Right lobe of liver (tissue), 6 donors: ENCODE measurements around the gene PLPP4. TPM values are rescaled to one million over a fixed set of nuclear protein-coding genes. Genes with fewer than 3 reads are reported as not detected.

Experiments
- ATAC-seq, 4 donors: fragments of 200-7000 bp; cut with Tn5 transposase; one replicate each; pipeline ENCODE4 v1.9.1; 2020; ENCODE audit warnings: mild to moderate bottlenecking in 4 of 4, moderate library complexity in 4 of 4
- DNase-seq, 3 donors: peaks; one replicate each; pipeline ENCODE4 v3.0.0-alpha.2; 2020
- H3K27ac ChIP-seq, 3 donors: fragments of 200-600 bp; one replicate each; pipeline ENCODE4 v1.8.0; 2022
- H3K27me3 ChIP-seq, 2 donors: fragments of 200-600 bp; one replicate each; pipeline ENCODE4 v1.8.0; 2022
- H3K36me3 ChIP-seq, 4 donors: fragments of 200-600 bp; sonication (generic) in 1 of 4; one replicate each; pipeline versions ENCODE4 v1.5.1 to v1.8.0; 2017 to 2022; ENCODE audit warnings: control low read depth in 1 of 4
- H3K4me1 ChIP-seq, 4 donors: fragments of 200-600 bp; sonication (generic) in 1 of 4; one replicate each; pipeline versions ENCODE4 v1.5.1 to v1.8.0; 2017 to 2022; ENCODE audit warnings: control low read depth in 1 of 4
- H3K4me3 ChIP-seq, 3 donors: fragments of 200-600 bp; one replicate each; pipeline ENCODE4 v1.8.0; 2022
- H3K9me3 ChIP-seq, 4 donors: fragments of 200-600 bp; sonication (generic) in 1 of 4; one replicate each; pipeline versions ENCODE4 v1.5.1 to v1.8.0; 2017 to 2022; ENCODE audit warnings: control low read depth in 1 of 4
- CTCF ChIP-seq, 4 donors: fragments of 200-600 bp in 3 of 4; fragments of 450-650 bp in 1 of 4; IDR thresholded peaks; one replicate each; pipeline versions ENCODE4 v1.5.1 to v1.8.0; 2016 to 2022; ENCODE audit warnings: antibody characterized with exemption in 4 of 4, mild to moderate bottlenecking in 2 of 4
- POLR2A ChIP-seq: fragments of 450-650 bp; IDR thresholded peaks from one replicate; pipeline ENCODE4 v1.6.1; 2017; ENCODE audit warnings: antibody characterized with exemption, mild to moderate bottlenecking
- WGBS: methylation state at CpG from one replicate; pipeline ENCODE4 v1.1.6; 2018; ENCODE audit warnings: low coverage, low lambda C conversion rate; ENCODE audit not compliant: insufficient coverage; ENCODE audit errors: missing lambda C conversion rate; 5-methylcytosine and 5-hydroxymethylcytosine counted together
- intact Hi-C, 2 donors: fragments of 100-400 bp; cut with DNase I; formaldehyde crosslinking; loops; one replicate each; pipeline versions ENCODE4 v1.11.2 to v1.14.1; 2022
- total RNA-seq, 6 experiments: library from RNA; depleted of rRNA in 2 of 6; stranded (reverse); fragments of >200 nt in 2 of 6; fragmentation: NEBNext Ultra II Directional in 3 of 6; extraction: Animal tissue kit (Norgen Biotek cat#: 25700) in 3 of 6; gene quantifications; one replicate each; pipeline versions ENCODE4 v1.1.0 to v1.2.4, GENCODE V29; 2016 to 2023
- donor health status: DM: no; HTN: yes; CAD: no.
- donor health status: DM: no; HTN: no; CAD: no.
- donor health status: DM: no; HTN: no; CAD: no.
- donor health status: DM: no; HTN: yes; CAD: no.
- donor health status: DM: no; HTN: yes; CAD: no.

The PLPP4 gene
- total RNA-seq, 6 experiments from 2014 or later = 0.35 to 0.81 (median 0.37) TPM; not detected in 1

DNA sequence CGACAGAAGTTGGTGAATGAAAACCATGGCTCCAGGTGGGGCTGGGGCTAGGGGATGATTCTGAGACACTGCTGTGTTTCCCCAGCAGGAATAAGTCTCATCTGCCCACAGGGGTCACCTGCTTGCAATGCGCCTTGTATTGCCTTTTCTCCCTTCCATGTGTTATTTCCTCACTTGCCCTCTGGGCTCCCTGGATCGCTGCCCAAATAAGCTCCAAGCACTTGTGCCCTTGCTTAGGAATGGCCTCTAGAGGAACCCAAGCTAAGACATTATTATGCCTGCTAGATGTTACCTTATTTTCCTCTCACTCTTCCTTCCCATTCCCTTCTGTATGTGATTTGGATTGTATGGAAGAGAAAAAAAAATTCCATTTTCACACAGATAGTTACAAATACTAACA is 24.8 kb upstream of the PLPP4 start:
- Histone ChIP-seq H3K36me3 (no peaks in the 10 kb centered on the region), H3K27ac (no peak overlapping the region), H3K9me3 (no peaks in the 10 kb centered on the region), H3K4me3 (no peak overlapping the region), H3K4me1 (no peaks in the 10 kb centered on the region), H3K27me3 (no peaks in the 10 kb centered on the region)
- no peak for ATAC-seq
- TF ChIP-seq CTCF (IDR thresholded peaks at IDR 0.05) (no peak), POLR2A (no peak)
- 37% methylated on average over 3 of the region's 3 CpGs for WGBS
- intact Hi-C loops = no loop called here
- no peak for DNase-seq

DNA sequence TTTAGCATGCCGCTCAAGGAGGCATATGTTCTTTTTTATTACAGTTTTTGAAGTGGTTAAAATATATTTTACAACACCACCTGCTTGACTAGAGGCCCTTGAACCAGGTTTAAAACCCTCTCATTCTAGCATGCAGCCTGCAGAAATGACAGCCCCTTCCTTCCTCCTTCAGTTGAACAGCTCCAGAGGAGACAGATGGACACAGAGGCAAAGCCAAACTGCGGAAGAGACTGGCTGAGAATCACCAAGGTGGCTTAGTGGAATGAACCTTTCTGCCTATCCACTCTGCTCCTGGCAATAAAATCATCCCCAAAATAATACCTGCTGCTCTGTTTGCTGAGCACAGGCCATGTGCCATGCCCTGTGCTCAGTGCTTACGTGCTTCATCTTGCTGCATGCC is 23.9 kb upstream of the PLPP4 start:
- DNase-seq (no peak), ATAC-seq (no peak)
- Histone ChIP-seq H3K4me3 (no peak overlapping the region), H3K36me3 (no peaks in the 10 kb centered on the region), H3K4me1 (no peaks in the 10 kb centered on the region), H3K27ac (no peak overlapping the region), H3K27me3 (no peaks in the 10 kb centered on the region), H3K9me3 (no peaks in the 10 kb centered on the region)
- intact Hi-C loops = no loop called here
- no peak for TF ChIP-seq POLR2A
- no peak for TF ChIP-seq CTCF (IDR thresholded peaks at IDR 0.05)
- WGBS = 60% methylated on average over 3 of the region's 3 CpGs

DNA sequence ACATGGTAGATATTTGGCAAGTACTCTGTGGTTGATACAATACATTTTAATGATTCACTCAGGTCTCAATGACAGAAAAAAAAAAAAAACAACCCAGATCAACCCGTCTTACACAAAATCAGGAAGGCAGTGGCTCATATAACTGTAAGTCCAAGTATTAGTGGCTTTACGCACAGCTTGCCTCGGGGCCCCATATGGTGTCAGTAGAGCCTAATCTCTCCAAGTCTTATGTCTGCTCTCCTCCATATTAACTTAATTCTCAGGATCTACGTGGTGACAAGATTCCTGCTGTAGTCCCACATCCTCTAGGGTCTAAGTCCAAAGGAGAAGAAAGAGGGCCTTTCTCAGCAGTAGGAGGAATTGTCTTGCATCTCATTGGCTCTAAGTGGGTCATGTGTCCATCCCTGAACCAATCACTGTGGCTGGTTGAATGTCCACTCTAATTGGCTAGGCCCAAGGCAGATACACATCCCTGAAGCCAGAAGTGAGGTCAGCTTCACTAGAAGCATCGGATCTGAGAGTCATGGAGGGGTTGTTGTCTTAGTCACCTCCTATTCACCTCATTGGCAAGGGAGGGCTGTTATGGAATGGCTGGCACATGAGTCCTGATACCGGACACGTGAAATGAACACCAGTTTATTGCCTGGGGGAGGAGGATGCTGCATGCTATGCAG is 20.5 kb upstream of the PLPP4 start:
- 72% methylated on average over 7 of the region's 7 CpGs for WGBS
- Histone ChIP-seq H3K36me3 (no peaks in the 10 kb centered on the region), H3K9me3 (no peaks in the 10 kb centered on the region), H3K4me1 (no peaks in the 10 kb centered on the region), H3K27me3 (no peaks in the 10 kb centered on the region), H3K4me3 (no peak overlapping the region), H3K27ac (no peak overlapping the region)
- DNase-seq = no peak
- intact Hi-C loops = no loop called here
- TF ChIP-seq POLR2A = no peak
- TF ChIP-seq CTCF (IDR thresholded peaks at IDR 0.05) = peak in 1 of 4 donors; percentile 7
- ATAC-seq = no peak

DNA sequence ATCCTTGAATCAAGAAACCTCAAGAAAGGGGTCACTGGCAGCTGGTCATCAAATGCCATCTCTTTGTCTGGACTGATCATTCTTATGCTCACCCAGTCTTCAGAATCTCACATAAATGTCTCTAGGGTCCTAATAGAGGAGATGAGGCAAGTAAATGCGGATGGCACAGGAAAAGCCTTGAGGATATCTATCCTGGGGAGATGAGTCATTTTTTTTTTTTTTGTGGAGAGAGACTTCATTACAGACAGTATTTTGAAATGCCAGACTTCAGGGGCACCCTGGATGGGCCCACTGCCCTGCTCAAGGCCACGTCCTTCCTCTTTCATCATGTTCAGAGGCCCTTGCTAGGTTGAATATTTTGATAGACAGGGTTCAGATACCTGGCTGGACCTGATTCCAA is 19.5 kb upstream of the PLPP4 start:
- ATAC-seq (no peak), DNase-seq (no peak)
- intact Hi-C loops = no loop called here
- WGBS = 60% methylated on average over 2 of the region's 2 CpGs
- H3K4me1 ChIP-seq = no peaks in the 10 kb centered on the region
- TF ChIP-seq CTCF (IDR thresholded peaks at IDR 0.05) (no peak), POLR2A (no peak)
- no peaks in the 10 kb centered on the region for H3K27me3 ChIP-seq
- no peaks in the 10 kb centered on the region for H3K9me3 ChIP-seq
- H3K36me3 ChIP-seq = no peaks in the 10 kb centered on the region
- no peak overlapping the region for H3K27ac ChIP-seq
- no peak overlapping the region for H3K4me3 ChIP-seq
